HG03095 (cell line): ENCODE data around the gene ZSWIM6.

Experiments
- ATAC-seq: cut with Tn5 transposase; IDR thresholded peaks from one replicate; pipeline ENCODE4 v1.9.1; 2021; ENCODE audit warnings: moderate library complexity; ENCODE audit not compliant: unreplicated experiment

The ZSWIM6 gene

DNA sequence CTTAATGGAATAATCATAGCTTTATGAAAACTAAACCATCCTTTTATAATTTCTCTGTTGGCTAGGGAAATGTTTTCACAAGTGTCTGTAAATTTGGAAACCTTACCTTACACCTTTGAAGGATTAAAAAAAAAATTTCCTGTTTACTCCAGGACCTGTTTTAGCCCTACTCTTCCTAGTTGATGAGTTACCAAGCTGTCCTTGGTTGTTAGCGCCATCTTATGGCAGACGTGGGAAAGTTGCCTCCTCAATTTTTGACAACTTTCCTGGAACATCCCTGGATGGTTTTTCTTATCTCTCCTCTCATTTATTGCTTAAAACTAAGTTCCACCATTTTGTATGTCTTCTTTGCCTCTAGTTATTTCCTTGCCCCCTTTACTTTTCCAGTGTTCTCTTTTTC lies 25.7 kb downstream of the ZSWIM6 start:
- no peak for ATAC-seq

DNA sequence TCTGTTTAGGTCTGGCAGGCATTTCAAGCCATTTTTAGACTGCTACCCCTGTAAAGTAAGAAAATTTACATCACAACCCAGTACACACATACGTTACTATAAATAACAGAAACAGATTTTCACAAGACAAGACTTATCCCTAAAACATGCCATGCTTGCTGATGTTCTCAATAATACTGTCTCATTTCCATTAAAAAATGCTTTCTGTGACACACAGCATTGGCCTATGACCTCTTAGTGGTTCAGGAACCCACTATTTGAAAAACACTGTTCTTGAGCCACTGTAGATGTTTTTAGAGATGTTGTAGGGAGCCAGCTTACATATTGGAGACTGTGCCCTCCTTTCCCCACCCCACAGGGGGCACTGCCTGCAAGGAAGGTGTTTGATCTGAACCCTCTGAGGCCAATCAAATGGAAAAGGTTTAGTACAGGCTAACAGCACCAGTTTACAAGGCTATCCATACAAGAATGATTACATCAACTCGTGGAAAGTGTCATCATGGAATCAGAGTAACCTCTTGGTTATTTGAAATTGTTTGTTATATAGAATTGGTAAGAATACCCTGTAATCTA lies 30.8 kb downstream of the ZSWIM6 start:
- ATAC-seq, result no peak

DNA sequence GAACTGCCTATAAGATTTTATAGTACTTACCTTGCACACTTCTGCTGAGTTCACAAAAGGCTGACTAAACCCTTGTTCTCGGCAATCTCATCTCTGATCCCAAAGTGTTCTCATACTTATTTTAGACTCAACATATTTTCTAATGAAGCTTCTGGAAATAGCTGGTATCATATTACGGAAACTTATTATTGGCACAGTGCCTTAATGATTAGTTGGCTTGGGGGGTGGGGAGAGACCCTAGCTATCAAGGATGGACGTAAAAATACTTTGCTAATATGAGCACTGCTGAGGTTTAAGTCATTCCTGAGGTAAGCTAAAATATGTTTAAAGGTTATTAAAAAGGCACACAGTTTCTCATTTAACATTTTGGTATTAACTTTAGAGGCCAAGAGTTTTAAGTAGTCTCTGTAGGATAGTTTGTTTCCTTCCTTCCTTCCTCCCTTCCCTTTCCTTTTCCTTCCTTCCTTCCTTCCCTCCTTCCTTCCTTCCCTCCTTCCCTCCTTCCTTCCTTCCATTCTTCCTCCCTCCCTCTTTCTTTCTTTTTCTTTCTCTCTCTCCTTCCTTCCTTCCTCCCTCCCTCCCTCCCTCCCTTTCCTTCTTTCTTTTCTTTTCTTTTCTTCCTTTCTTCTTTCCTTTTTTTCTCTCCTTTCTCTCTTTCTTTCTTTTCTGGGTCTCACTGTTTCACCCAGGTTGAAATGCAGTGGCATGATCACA lies 31.5 kb downstream of the ZSWIM6 start:
- ATAC-seq, result no peak

DNA sequence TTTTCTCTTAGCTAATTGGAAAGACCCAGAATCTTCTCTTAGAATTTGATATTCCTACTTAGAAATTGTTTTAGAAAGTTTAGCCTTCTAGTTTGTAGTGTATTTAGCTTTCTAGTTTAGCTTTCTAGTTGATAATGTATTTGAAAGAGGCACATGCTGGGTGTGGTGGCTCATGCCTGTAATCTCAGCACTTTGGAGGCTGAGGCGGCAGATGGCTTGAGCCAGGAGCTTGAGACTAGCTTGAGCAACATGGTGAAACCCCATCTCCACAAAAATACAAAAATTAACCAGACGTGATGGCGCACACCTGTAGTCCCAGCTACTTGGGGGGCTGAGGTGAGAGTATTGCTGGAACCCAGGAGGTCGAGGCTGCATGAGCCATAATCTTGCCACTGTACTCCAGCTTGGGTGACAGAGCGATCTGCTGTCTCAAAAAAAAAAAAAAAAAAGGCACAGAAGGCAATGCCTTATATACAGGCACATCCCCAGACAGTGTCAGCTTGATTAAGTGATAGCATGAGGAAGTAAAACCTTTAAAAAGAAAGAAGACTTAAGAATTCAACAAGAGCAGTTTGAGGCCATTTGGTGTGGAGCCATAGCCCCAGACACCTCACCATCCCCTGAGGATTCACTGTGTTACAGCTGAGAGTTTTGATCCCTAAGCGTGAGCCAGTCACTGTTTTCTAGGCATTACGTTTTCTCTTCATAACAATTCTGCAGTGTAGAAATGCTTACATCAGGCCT lies 34.6 kb downstream of the ZSWIM6 start:
- ATAC-seq, result no peak

DNA sequence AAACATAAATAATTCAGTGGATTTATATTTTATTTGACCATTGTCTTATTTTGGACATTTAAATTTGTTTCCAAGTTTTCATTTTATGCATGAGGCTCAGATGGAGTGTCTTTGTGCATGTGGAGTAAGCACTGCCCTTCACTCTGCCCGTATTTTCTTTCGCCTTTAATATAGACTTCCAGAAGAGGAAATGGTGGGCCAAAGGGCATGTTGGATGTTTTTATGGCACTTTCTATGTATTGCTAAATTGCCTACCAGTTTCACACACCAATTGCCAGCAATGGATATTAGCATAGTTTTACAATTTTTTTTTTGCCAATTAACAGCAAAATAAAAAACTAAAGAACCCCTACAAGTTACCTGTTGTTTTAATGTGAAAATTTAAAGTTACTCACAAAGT lies 38.4 kb downstream of the ZSWIM6 start:
- ATAC-seq, result no peak

DNA sequence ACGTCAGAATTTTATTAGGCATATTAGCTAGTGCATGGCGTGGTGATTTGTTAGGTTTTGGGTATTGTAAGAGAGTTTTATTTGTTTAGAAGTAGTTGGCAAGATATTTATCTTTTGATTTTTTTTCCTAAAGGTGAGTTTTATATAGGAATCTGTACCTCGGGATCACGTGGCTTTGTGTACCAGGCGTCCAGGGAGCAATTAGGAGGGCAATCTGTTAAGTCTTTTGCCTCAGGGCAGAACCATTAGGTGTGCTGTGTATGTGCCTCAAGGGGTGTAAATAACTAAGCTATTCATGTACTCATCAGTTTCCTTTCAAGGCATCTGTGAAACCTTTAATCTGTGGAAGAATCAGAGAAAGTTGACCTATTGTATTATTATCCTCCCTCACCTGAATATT lies 39.4 kb downstream of the ZSWIM6 start:
- no peak for ATAC-seq

DNA sequence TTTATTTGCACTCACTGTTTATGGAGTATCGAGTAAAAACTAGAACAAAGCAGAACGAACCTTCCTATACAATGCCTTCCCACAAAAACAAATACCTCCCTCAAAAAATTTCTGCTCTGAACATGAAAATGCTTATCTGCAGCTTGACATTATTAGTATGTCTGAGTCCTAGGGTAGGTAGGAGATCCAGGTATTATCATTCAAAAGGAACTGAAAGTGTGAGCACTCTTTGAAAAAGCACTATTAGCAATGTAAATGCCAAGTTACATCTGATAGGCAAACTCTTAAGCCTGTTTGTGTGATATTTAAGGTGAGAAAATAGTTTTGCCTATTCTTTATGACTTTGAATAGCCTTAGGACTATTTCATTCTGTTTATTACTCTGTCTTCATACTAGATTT lies 47.6 kb downstream of the ZSWIM6 start:
- no peak for ATAC-seq

DNA sequence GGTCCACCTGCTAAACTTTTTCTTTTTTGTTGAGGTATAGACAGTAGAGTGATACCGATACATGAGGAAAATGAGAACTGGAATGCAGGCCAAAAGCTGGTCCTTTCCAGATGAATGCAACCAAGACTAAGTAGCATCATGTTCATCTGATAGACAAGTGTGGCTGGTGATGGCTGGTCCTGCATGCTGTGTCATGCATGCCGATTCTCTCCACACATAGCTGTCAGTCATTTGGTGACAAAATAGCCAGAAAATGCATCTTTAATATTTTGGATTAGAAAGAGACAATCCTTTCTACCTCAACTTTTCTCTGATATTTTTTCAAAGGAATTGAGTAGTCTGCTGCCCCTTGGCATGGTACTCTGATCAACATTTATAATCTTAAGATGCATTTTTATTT lies 49.9 kb downstream of the ZSWIM6 start:
- ATAC-seq, result no peak

DNA sequence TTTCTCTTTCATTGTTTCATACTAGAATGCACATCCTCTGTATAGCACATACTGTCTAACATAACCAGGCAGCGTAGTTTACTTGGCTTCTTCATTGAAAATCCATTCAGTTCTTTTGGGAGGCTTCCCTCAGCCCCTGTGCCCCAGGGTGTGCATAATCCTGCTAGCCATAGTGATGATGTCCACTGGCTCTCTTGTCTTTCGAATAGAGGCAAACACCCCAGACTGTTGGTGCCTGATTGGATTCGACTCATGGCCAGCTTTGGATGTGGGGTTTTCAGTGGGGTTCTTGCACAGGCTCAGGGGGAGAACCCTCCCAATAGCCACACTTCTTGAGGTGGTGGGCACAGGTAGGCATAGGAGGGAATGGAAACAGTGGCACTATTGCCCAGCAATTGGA lies 53.6 kb downstream of the ZSWIM6 start:
- ATAC-seq, result no peak

DNA sequence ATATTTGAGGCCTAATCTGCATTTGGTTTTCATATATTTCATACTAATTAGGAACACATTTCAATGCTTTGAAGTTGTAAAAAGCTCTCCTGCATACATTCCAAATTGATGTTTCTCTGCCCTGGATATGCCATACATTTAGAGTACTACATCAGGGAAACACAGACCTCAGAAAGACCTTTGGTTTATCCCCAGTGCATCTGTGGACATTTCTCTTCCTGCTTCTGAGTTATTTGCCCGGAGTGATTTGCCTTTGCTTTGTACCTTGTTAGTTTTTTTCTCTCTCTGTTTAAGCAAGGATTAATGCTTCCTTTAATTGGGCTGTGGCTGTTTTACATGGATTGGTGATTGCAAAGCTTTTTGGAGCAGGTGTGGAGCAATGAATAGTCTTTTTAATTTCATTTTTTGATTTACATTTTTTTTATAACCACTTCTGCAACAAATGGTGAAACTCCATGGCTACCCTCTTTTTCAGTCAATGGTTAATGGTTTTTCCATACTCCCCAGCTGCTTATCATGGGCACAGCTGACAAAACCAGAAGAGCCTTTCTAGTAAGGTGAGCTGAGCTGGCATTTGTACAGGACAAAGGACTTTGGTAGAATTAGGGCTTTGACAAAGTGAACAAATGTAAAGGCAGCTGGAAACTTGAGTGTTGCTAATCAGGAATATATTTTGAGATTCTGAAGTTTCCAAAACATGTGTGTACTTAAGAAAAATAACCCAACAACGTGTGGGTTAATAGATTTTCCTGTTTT lies 54.2 kb downstream of the ZSWIM6 start:
- ATAC-seq, result no peak

DNA sequence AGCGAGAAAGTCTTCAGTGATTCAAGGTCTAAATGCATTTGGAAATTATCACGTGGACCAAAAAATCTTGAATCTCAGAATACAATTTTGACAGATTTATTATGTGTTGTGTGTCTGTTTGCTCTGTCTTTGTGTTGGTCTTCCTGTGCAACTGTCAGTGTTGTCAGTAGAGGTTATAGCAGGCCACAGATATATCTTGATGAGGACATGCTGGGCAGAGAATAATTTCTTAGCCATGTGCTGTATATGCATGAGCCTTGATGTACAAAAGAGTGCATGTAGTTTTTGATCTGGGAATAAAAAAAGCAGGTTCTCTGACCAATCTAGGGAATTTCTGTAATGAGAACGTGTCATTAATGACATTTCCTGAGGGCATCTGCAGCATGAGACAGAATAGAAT lies 57.6 kb downstream of the ZSWIM6 start:
- ATAC-seq, result no peak

DNA sequence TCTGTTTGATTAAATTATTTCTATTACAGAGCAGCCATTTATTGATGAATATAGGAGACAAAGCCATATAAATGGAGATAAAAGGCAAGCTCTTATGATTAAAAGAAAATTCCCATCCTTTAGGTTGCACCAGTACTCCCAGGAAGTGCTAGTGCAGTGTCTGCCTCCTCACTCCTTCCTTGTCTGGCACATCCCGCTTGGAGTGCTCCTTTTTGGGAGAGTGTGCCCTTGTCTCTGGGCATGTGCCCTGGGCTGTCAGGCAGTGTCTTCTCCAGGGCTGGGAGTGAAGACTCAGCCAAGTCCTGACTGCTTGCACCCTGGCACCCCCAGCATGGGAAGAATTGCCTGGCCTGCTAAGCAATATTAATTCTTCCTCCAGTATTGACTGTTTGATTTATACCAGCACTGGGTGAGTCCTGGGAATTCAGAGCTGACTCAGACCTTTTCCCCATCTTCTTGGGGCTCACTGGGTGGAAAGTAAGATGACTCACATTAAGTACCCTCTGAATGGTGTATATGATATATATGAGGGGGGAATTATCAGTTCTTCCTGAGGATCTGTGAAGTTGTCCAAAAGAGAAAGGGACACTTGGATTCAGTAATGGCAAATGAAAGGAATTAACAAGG lies 62.1 kb downstream of the ZSWIM6 start:
- no peak for ATAC-seq

DNA sequence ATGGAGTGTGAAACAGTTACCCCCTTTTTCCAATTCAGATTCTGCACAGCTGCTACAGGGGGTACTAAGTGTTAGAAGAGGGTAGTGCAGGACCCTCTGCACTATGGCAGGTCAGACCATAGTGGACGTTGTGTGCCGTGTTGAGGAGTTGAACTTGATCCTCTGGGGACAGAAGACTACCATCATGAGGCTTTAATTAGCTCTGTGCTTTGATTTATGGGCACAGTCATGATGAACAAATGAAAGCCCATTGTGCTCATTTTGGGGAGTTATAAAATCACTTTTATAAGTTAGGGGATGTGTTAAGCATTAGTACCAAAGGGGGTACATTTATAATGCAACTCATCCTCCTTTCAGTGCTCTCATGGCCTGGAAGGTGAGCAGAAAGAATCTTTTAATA lies 62.7 kb downstream of the ZSWIM6 start:
- no peak for ATAC-seq

DNA sequence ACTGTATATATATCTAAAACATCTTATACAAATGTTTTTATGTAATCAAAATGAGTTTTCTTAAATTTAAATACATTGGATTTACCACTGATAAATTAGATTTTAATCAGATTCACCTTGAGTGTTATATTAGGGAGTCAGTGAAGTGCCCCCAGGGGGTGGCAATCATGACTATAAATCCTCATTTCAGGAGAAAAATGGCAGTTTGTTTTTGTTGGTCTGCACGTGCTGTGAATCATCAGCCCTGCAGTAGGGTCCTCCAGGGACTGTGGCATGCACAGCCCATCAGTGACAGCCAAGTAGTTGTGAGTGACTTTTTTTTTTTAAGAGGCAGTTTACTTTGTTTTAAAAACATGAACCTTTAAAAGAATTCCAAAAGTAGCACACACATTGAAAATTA lies 65.2 kb downstream of the ZSWIM6 start:
- ATAC-seq, result no peak

DNA sequence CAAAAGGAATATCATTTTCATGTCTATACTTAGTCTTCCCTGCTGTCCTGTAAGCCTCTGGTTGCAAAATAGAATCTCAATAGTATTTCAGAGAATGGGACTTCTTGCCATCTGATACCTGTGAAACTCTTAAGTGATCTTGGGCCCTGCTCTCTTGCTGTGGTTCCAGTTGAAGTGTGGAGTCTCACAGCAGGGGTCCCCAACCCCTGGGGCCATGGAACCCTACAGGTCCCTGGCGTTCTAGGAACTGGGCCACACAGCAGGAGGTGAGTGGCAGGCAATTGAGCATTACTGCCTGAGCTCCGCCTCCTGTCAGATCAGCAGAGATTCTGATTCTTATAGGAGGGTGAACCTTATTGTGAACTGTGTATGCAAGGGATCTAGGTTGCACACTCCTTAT lies 65.9 kb downstream of the ZSWIM6 start:
- no peak for ATAC-seq

DNA sequence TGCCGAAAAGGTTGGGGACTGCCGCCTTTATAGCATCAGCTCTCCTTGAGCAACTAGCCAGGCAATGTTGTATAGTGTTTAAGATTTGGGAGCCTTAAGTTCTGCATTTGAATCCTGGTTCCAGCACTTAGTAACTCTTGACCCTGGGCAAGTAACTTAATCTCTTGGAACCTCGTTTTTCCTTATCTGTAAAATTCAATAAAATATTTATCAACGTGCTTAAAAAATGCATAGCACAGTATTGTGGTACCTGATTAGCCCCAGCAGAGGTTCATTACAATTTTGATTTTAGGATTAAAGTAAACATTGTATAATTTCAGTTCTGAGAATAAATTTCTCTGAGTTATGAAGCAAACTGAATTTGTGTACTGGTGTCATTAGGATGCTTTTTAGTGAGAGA lies 66.4 kb downstream of the ZSWIM6 start:
- no peak for ATAC-seq

DNA sequence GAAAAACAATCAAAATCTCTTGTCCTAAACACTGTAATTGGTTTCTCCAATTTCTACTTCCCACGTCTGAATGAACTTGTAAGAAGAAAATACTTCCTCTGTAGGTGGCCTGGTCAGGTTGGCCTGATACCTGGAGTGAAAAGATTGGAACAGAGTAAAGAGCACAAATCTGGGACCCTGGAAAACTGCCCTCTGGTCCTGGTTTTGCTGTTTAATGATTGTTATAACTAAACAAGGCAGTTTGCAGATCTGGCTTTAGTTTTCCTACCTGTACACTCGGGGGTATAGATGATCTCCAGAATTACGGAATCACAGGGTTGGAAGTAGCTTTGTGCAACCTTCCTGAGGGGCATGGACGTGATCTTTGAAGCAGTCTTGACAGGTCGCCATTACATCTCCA lies 67.6 kb downstream of the ZSWIM6 start:
- ATAC-seq, result no peak

DNA sequence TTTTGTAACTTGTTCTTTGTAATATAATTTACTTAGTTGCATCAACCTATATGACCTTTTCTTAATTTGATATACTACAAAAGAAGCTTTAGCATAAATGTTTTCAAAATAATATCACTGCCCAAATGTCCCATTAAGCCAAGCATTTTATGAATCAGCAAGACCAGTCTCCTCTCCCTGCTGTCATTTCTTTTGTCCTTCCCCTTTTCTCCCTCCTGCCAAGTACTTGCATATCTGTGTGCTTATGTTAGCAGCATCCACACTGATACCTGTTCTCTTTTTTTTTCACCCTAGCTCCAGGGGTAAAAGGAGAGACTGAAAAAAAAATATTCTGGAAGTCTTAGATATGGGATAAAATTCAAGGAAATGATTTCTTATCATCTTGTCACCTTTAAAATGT lies 69.7 kb downstream of the ZSWIM6 start:
- ATAC-seq, result no peak

DNA sequence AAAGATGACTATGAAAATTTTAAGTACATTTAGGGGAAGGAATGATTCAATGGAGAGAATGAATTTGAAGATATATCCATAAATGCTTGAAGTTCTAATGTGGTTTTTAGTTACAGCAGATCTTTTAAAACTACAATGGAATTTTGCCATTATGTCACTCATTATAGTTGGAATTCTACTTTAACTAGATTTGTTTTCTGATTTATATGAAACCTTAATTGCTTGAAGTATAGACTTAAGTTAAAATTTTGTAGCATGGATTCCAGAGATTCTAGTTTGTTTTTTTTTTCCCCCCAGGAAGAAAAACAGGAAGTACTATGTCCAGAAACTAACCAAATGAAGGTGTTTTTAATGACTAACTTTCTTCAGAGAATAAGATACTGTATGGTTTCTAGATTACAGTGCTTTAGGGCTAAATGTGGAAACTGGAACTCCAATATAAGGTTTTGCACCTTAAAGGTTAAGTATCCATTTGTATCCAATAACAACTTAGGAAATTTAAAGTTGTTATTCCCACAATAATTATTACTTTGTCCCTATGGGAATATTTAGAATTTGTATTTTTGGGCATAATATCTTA lies 70.3 kb downstream of the ZSWIM6 start:
- ATAC-seq, result no peak

DNA sequence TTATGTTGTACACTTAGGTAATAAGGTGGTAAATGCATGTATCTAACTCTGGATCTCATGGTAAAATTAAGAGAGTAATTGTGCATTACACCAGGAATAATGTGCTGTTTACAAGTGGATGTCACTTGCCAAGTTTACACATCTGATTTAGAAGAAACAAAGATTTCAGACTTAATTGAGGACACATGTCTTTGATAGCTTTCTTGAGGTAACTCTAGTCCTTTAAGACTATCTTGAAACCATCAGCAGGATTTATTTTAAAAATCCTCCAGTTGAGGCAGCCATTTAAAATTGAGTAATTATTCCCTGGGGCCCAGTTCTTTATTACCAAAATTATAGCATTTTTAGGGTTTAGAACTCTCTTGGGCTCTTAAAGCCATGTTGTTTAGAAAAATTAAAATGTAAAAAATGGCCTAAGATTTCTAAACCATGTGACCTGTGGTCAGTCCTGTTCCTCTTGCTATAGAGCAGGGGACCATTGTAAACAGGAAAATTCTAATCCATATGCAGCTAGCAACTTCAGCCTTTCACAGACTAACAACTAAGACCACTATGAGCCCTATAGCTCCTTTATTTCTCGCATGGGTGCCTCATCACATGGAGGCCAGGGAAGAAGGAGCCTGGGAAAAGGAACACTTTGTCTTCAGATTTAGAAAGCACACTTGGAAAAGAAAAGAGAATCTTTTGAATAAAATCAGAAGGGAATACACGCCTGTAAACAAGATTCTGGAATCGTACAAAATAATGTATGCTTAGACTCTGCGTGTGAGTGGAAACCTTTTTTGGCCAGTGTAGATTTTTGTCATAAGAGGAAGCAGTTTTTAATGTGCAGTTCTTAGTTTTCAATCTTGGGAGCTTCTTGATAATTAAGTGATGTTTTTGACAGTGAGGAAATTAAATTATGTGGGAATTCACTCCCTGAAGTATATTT lies 71.2 kb downstream of the ZSWIM6 start:
- ATAC-seq, result no peak
